Daoy (cell line): ENCODE measurements around the gene MYOD1. TPM values are rescaled to one million over a fixed set of nuclear protein-coding genes. Genes with fewer than 3 reads are reported as not detected.

Source experiments
- DNase-seq: peaks from one replicate; pipeline ENCODE4 v3.0.0-alpha.2; 2015; ENCODE audit warnings: low read depth
- total RNA-seq: library from RNA; depleted of rRNA; stranded (reverse); fragments of >200 nt; shearing (Covaris generic); gene quantifications from 2 replicates; pipeline ENCODE4 v1.2.3, GENCODE V29; 2014

MYOD1 gene
- total RNA-seq, 1 experiment from 2014 or later: not detected

- peak; percentile 78 for DNase-seq
Measured at GRCh38 chr11:17734986-17735817, 15.8 kb downstream of the MYOD1 start.

GRCh38 chr11:17735818-17736578 is 16.6 kb downstream of the MYOD1 start:
- no peak for DNase-seq

- DNase-seq: no peak
Measured at GRCh38 chr11:17736579-17736893, 17.2 kb downstream of the MYOD1 start.

- DNase-seq: no peak
Measured at GRCh38 chr11:17736930-17737817, 17.8 kb downstream of the MYOD1 start.

GRCh38 chr11:17738151-17738973 is 19.0 kb downstream of the MYOD1 start:
- no peak for DNase-seq

GRCh38 chr11:17739945-17740338 is 20.6 kb downstream of the MYOD1 start:
- DNase-seq: no peak

- DNase-seq: no peak
Measured at GRCh38 chr11:17740649-17741235, 21.4 kb downstream of the MYOD1 start.

GRCh38 chr11:17741487-17741886 is 22.1 kb downstream of the MYOD1 start:
- DNase-seq: no peak

GRCh38 chr11:17742019-17742418 is 22.6 kb downstream of the MYOD1 start:
- DNase-seq: no peak

- DNase-seq: no peak
Measured at GRCh38 chr11:17743026-17743807, 23.8 kb downstream of the MYOD1 start.

GRCh38 chr11:17743808-17744119 is 24.4 kb downstream of the MYOD1 start:
- peak; percentile 81 for DNase-seq

- DNase-seq: peak; percentile 57
Measured at GRCh38 chr11:17744151-17744940, 25.0 kb downstream of the MYOD1 start.

GRCh38 chr11:17745023-17745772 is 25.8 kb downstream of the MYOD1 start:
- no peak for DNase-seq

- no peak for DNase-seq
Measured at GRCh38 chr11:17746096-17746495, 26.7 kb downstream of the MYOD1 start.

- DNase-seq: peak; percentile 42
Measured at GRCh38 chr11:17747131-17747955, 28.0 kb downstream of the MYOD1 start.

- DNase-seq: no peak
Measured at GRCh38 chr11:17748044-17748443, 28.7 kb downstream of the MYOD1 start.
